OCI-M2 (cell line): Measurements from ENCODE around the gene RNF31.

Experiments used
- DNase-seq: peaks from one replicate; lab custom pipeline; 2025; ENCODE audit not compliant: unreplicated experiment; lab: John Stamatoyannopoulos, UW

Gene RNF31

GRCh38 chr14:24137529-24138395, 9.5 kb upstream of the RNF31 start:
- DNase-seq: no peak

- DNase-seq: no peak
Measured at GRCh38 chr14:24138396-24139271, 8.7 kb upstream of the RNF31 start.

- DNase-seq: no peak
Measured at GRCh38 chr14:24139272-24139934, 7.9 kb upstream of the RNF31 start.

GRCh38 chr14:24141097-24141880, 6.0 kb upstream of the RNF31 start, which contains the start of gene EMC9:
TSS of gene EMC9 (minus strand) at chr14:24141591. CDS start at chr14:24141304, 287 bp downstream.
- peak; percentile 98 for DNase-seq

GRCh38 chr14:24143511-24143910, 3.8 kb upstream of the RNF31 start:
- DNase-seq: no peak

GRCh38 chr14:24144451-24144850, 2.8 kb upstream of the RNF31 start:
- DNase-seq: no peak

- no peak for DNase-seq
Measured at GRCh38 chr14:24145219-24145618, 2.1 kb upstream of the RNF31 start.

GRCh38 chr14:24145690-24146452, 1.4 kb upstream of the RNF31 start:
- no peak for DNase-seq

- peak; percentile 87 for DNase-seq
Measured at GRCh38 chr14:24146453-24146977, 783 bp upstream of the RNF31 start, which contains the start of gene PSME2. TSS of gene PSME2 (minus strand) at chr14:24146610. CDS start at chr14:24146581, 29 bp downstream.

- DNase-seq: no peak
Measured at GRCh38 chr14:24147761-24148428, 597 bp downstream of the RNF31 start.

- DNase-seq: no peak
Measured at GRCh38 chr14:24149302-24149969, 2.1 kb downstream of the RNF31 start.

- no peak for DNase-seq
Measured at GRCh38 chr14:24150061-24150460, 2.8 kb downstream of the RNF31 start.

GRCh38 chr14:24150567-24150966, 3.3 kb downstream of the RNF31 start:
- no peak for DNase-seq

GRCh38 chr14:24150993-24151392, 3.7 kb downstream of the RNF31 start:
- no peak for DNase-seq

- no peak for DNase-seq
Measured at GRCh38 chr14:24151404-24152080, 4.2 kb downstream of the RNF31 start.

- DNase-seq: no peak
Measured at GRCh38 chr14:24155100-24155499, 7.8 kb downstream of the RNF31 start.

- DNase-seq: no peak
Measured at GRCh38 chr14:24156840-24157239, 9.5 kb downstream of the RNF31 start.

GRCh38 chr14:24157331-24157730, 10.0 kb downstream of the RNF31 start:
- no peak for DNase-seq
